Mucosa of stomach (tissue), 1 donor: Measurements from ENCODE around the gene CTSV.
"Not testable (repeated sequence)": the region's sequence is repeated elsewhere in the genome, so short reads cannot be mapped to it uniquely, and the experiment has no call there.

ENCODE experiments used
- H3K27me3 ChIP-seq: one replicate; pipeline ENCODE4 v1.7.0; 2013; ENCODE audit warnings: mild to moderate bottlenecking, low read length; ENCODE audit not compliant: control insufficient read depth, insufficient read depth
- H3K36me3 ChIP-seq: one replicate; pipeline ENCODE4 v1.7.0; 2013; ENCODE audit warnings: low read length; ENCODE audit not compliant: control insufficient read depth, insufficient read depth
- H3K4me1 ChIP-seq: one replicate; pipeline ENCODE4 v1.7.0; 2013; ENCODE audit warnings: mild to moderate bottlenecking, low read length; ENCODE audit not compliant: control insufficient read depth, insufficient read depth
- H3K4me3 ChIP-seq: one replicate; pipeline ENCODE4 v1.7.0; 2013; ENCODE audit warnings: low read length
- H3K9ac ChIP-seq: one replicate; pipeline ENCODE4 v1.7.0; 2013; ENCODE audit warnings: mild to moderate bottlenecking, low read length, moderate library complexity
- H3K9me3 ChIP-seq: one replicate; pipeline ENCODE4 v1.7.0; 2013; ENCODE audit warnings: mild to moderate bottlenecking, low read length, moderate library complexity; ENCODE audit not compliant: control insufficient read depth
- donor health status: Pancreatic carcinoma.

CTSV gene

GRCh38 chr9:97067490-97067889, 28.5 kb upstream of the CTSV start:
- Histone ChIP-seq H3K9me3 (no peaks in the 10 kb centered on the region), H3K36me3 (no peaks in the 10 kb centered on the region), H3K4me3 (no peak overlapping the region), H3K9ac (no peak overlapping the region), H3K27me3 (no peaks in the 10 kb centered on the region), H3K4me1 (peaks cover 4% of the 10 kb centered on the region)

GRCh38 chr9:97064176-97064575, 25.2 kb upstream of the CTSV start:
- H3K27me3 ChIP-seq, result no peaks in the 10 kb centered on the region
- peaks cover 5% of the 10 kb centered on the region for H3K4me1 ChIP-seq
- no peaks in the 10 kb centered on the region for H3K9me3 ChIP-seq
- no peaks in the 10 kb centered on the region for H3K36me3 ChIP-seq
- H3K9ac ChIP-seq, result no peak overlapping the region
- H3K4me3 ChIP-seq, result no peak overlapping the region

GRCh38 chr9:97060796-97061195, 21.9 kb upstream of the CTSV start:
- Histone ChIP-seq H3K9ac (no peak overlapping the region), H3K36me3 (no peaks in the 10 kb centered on the region), H3K9me3 (no peaks in the 10 kb centered on the region), H3K4me1 (peaks cover 5% of the 10 kb centered on the region), H3K27me3 (no peaks in the 10 kb centered on the region), H3K4me3 (no peak overlapping the region)

GRCh38 chr9:97059626-97060025, 20.7 kb upstream of the CTSV start:
- Histone ChIP-seq H3K4me3 (no peak overlapping the region), H3K4me1 (peaks cover 5% of the 10 kb centered on the region), H3K9ac (no peak overlapping the region), H3K36me3 (no peaks in the 10 kb centered on the region), H3K27me3 (peaks cover 3% of the 10 kb centered on the region), H3K9me3 (no peaks in the 10 kb centered on the region)

- no peak overlapping the region for H3K9ac ChIP-seq
- no peak overlapping the region for H3K4me3 ChIP-seq
- no peaks in the 10 kb centered on the region for H3K36me3 ChIP-seq
- H3K9me3 ChIP-seq, result no peaks in the 10 kb centered on the region
- peaks cover 2% of the 10 kb centered on the region for H3K4me1 ChIP-seq
- H3K27me3 ChIP-seq, result peaks cover 3% of the 10 kb centered on the region
Measured at GRCh38 chr9:97057651-97058050, 18.7 kb upstream of the CTSV start.

GRCh38 chr9:97055891-97056290, 16.9 kb upstream of the CTSV start:
- H3K4me1 ChIP-seq, H3K4me3 ChIP-seq, H3K9me3 ChIP-seq, H3K27me3 ChIP-seq, H3K36me3 ChIP-seq, H3K9ac ChIP-seq: not testable (repeated sequence)

GRCh38 chr9:97053717-97054116, 14.8 kb upstream of the CTSV start:
- Histone ChIP-seq H3K27me3 (peaks cover 3% of the 10 kb centered on the region), H3K9ac (no peak overlapping the region), H3K9me3 (no peaks in the 10 kb centered on the region), H3K36me3 (no peaks in the 10 kb centered on the region), H3K4me1 (no peaks in the 10 kb centered on the region), H3K4me3 (no peak overlapping the region)

GRCh38 chr9:97052735-97053134, 13.8 kb upstream of the CTSV start:
- Histone ChIP-seq H3K4me3 (no peak overlapping the region), H3K9ac (no peak overlapping the region), H3K9me3 (no peaks in the 10 kb centered on the region), H3K4me1 (no peaks in the 10 kb centered on the region), H3K27me3 (peaks cover 3% of the 10 kb centered on the region), H3K36me3 (no peaks in the 10 kb centered on the region)

- peaks cover 23% of the 10 kb centered on the region for H3K4me1 ChIP-seq
- H3K9ac ChIP-seq, result no peak overlapping the region
- no peaks in the 10 kb centered on the region for H3K27me3 ChIP-seq
Measured at GRCh38 chr9:97046228-97046627, 7.3 kb upstream of the CTSV start.

GRCh38 chr9:97045300-97045699, 6.4 kb upstream of the CTSV start:
- no peaks in the 10 kb centered on the region for H3K9me3 ChIP-seq
- H3K4me1 ChIP-seq, result peaks cover 23% of the 10 kb centered on the region
- no peaks in the 10 kb centered on the region for H3K27me3 ChIP-seq
- H3K4me3 ChIP-seq, result no peak overlapping the region
- no peak overlapping the region for H3K9ac ChIP-seq
- no peaks in the 10 kb centered on the region for H3K36me3 ChIP-seq

More at GRCh38 chr9:97046228-97046627, 7.3 kb upstream of the CTSV start:
- Histone ChIP-seq H3K4me3 (no peak overlapping the region), H3K36me3 (no peaks in the 10 kb centered on the region), H3K9me3 (no peaks in the 10 kb centered on the region)

- Histone ChIP-seq H3K27me3 (peaks cover 16% of the 10 kb centered on the region), H3K36me3 (no peaks in the 10 kb centered on the region), H3K9me3 (no peaks in the 10 kb centered on the region)
Measured at GRCh38 chr9:97041898-97042297, 3.0 kb upstream of the CTSV start.

GRCh38 chr9:97039514-97039860, 545 bp upstream of the CTSV start:
- no peaks in the 10 kb centered on the region for H3K36me3 ChIP-seq
- H3K27me3 ChIP-seq, result peaks cover 17% of the 10 kb centered on the region
- no peaks in the 10 kb centered on the region for H3K9me3 ChIP-seq
- peaks cover 9% of the 10 kb centered on the region for H3K4me1 ChIP-seq
- peak overlapping the region; percentile 87 for H3K9ac ChIP-seq
- H3K4me3 ChIP-seq, result peak overlapping the region; percentile 78

More at GRCh38 chr9:97041898-97042297, 3.0 kb upstream of the CTSV start:
- peaks cover 23% of the 10 kb centered on the region for H3K4me1 ChIP-seq
- no peak overlapping the region for H3K9ac ChIP-seq
- H3K4me3 ChIP-seq, result no peak overlapping the region

GRCh38 chr9:97023505-97023904, 15.4 kb downstream of the CTSV start:
- H3K27me3 ChIP-seq, H3K9ac ChIP-seq, H3K36me3 ChIP-seq, H3K4me3 ChIP-seq, H3K4me1 ChIP-seq, H3K9me3 ChIP-seq: not testable (repeated sequence)
